Activated gamma-delta T cell treated with Interleukin-2 at 50 U/mL for 16 hours (primary cell): ENCODE results near the gene ZFAND2A.
"Not testable (repeated sequence)": the region's sequence is repeated elsewhere in the genome, so short reads cannot be mapped to it uniquely, and the experiment has no call there.

Experiments used
- DNase-seq: peaks from one replicate; pipeline ENCODE4 v3.0.0-alpha.2; 2020

The ZFAND2A gene

DNA sequence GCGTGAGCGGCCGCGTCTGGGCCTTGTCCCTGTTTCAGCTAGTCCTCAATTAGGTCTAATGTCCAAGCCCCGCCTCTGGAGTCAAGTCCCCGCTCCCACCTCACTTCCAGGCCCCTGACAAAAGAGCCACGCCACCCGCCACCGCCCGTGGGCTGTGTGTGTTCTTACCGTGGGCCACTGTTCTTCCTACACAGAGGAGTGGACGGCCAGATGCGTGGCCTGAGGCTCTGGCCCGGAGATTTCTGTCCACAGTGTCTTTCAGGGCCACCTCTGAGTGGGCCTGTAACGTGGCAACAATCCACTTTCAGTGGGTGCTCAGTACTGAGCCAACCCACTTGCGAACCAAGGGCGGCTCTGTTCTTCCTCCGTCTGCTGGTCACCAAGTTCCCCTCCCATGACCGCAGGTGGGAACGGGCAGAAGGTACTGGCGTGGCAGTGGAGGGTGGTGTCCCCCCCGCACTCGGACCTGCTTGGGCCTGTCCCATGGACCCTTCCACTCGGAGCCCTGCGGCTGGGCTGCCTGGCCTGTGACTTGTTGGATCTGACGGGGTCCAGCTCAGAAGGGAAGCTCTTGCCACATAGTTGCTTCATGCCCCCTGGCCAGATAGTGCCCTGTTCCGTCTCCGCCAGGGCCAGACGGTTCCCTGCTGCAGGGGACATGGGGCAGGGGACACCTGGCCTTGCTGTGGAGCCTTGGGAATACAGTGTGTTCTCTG lies 15.0 kb upstream of the ZFAND2A start:
- no peak for DNase-seq

- DNase-seq = no peak
Observed at GRCh38 chr7:1174002-1174401, 14.0 kb upstream of the ZFAND2A start.

DNA sequence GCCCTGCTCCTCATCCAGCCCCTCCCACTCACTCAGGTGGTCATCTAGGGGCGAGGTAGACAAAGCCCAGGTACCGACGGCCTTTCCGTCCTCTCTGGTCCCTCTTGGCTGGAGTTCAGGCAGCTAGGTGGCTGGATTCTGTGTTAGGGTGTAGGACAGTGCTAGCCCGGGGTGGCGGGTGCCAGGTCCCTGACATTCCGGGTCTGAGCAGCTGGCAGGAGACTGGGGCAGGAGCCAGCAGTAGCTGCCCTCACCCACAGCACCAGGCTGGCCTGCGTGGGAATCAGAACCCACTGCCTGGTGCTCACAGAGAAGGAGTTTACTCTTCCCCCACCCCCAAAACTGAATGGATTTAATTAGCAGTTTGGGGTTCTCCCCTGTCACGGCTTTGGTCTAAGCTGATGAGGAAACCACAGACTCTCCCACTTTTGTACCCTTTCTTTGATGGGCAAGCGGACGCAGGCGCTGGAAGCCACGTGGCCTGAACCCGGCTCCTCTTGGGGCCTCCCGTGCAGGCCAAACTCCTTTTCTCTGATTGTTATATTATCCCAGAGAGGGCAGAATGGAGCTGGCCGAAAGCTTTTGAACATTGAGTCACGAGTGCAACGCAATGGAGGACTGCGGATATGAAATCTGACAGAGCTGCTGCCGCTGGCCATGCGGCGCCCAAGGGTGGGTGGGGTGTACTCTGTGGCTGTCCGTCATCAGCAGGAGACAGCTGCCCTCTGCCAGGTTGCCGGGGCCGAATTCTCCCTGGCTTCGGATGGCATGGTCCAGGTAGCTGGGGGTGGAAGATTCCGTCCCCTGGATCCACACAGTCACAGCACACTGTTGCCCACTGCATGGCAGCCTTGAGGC lies 12.9 kb upstream of the ZFAND2A start:
- DNase-seq = no peak

DNA sequence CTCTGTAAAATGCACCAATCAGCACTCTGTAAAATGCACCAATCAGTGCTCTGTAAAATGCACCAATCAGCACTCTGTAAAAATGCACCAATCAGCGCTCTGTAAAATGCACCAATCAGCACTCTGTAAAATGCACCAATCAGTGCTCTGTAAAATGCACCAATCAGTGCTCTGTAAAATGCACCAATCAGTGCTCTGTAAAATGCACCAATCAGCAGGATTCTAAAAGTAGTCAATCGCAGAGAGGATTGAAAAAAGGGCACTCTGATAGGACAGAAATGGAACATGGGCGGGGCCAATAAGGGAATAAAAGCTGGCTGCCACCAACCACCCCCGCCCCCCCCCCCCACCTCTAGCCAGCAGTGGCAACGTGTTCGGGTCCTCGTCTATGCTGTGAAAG lies 11.5 kb upstream of the ZFAND2A start:
- not testable (repeated sequence) for DNase-seq

- DNase-seq = no peak
Observed at GRCh38 chr7:1170741-1171501, 10.9 kb upstream of the ZFAND2A start.

DNA sequence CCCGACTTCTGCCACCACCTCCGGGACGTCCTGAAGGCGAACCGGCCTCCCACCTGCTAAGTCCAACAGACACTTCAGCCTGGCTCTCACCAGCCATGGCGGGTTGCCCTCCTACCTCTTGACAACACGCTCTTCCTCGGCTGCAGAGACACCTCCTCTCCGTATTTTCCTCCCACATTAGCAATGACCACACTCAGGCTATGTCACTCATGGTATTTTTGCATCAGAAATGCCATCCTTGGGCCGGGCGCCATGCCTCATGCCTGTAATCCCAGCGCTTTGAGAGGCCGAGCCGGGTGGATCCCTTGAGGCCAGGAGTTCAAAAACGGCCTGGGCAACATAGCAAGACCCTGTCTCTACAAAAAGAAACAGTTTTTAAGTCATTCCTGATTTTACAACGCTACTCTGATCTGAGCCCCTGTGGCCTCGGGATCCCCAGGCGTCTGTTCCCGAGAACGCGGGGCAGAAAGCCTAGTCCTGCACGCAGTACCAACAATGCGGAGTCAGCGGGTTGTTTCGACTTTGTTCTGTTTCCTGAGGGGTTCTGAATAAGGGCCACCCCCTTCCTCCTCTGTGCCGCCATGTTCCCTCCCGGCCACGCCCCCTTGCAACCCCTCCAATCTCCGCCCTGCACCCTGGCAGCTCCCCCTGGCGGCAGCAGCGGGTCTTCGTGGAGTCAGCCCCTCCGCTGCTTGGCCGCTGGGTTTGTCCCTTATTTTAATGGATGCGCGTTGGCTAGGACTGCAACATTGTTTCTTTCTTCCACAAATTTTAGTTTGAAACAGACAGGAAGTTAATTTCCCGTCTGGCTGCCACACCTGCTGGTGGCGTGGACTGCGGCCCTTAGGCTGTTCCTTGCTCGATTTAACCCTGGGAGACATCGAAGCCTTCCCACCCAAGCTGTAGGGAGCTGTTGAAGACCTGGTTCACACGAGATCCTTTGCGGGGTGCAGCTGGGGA lies 9.7 kb upstream of the ZFAND2A start:
- DNase-seq = peak; percentile 94

DNA sequence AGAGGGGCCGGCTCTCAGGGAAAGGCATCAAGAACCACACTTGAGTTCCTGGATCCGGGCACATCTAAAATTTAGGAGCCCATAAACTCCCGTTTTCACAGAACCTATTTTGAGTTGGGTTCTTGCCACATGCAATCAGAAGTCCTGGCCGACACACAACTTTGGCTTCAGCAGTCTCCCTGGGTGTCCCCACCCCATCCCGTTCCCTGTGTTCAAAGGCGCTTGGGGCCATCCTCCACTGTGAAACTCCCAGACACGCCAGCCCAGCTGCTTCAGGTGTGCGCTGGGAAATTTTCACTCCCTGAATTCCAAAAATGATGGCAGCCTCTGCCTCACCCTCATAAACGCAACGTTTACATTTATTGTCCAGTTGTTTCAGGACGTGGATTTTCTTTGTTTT lies 8.4 kb upstream of the ZFAND2A start:
- DNase-seq = no peak

- no peak for DNase-seq
Observed at GRCh38 chr7:1164436-1164835, 4.4 kb upstream of the ZFAND2A start.

- no peak for DNase-seq
Observed at GRCh38 chr7:1163121-1163520, 3.1 kb upstream of the ZFAND2A start.

DNA sequence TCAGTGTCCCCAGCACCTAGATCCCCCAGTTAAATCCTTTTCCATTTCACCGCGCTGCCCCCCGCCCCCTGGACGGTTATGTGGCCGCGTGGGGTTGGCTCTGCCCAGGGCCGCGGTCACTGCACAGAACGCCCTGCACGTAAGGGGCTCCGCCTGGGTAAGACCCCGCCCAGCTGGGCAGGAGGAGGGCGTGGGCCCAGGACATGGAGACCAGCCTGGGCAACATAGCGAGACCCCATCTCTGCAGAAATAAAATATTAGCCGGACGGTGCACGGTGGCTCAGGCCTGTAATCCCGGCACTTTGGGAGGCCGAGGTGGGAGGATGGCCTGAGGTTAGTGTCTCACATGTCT lies 650 bp upstream of the ZFAND2A start:
- DNase-seq = no peak

DNA sequence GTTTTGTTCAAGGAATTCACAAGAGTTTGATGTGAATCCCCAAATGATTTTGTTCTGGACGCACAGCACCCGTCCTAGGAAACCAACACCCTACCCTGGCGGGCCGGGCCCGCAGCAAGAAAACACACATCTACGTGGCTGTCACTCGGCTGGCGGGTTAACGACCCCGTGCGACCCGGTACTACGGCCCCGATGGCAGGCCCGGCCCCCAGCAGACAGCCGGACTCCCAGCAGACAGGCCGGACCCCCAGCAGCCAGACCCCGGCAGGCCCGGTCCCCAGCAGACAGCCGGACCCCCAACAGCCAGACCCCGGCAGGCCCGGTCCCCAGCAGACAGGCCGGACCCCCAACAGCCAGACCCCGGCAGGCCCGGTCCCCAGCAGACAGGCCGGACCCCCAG lies 765 bp downstream of the ZFAND2A start:
- DNase-seq = not testable (repeated sequence)

GRCh38 chr7:1158203-1159126 lies 1.5 kb downstream of the ZFAND2A start:
- DNase-seq = no peak

GRCh38 chr7:1156782-1157535 lies 3.0 kb downstream of the ZFAND2A start:
- DNase-seq = no peak

GRCh38 chr7:1155818-1156781 lies 3.9 kb downstream of the ZFAND2A start:
- DNase-seq = not testable (repeated sequence)

GRCh38 chr7:1154172-1154739 lies 5.7 kb downstream of the ZFAND2A start:
- DNase-seq = no peak

GRCh38 chr7:1152492-1152891 lies 7.5 kb downstream of the ZFAND2A start:
- DNase-seq = no peak

DNA sequence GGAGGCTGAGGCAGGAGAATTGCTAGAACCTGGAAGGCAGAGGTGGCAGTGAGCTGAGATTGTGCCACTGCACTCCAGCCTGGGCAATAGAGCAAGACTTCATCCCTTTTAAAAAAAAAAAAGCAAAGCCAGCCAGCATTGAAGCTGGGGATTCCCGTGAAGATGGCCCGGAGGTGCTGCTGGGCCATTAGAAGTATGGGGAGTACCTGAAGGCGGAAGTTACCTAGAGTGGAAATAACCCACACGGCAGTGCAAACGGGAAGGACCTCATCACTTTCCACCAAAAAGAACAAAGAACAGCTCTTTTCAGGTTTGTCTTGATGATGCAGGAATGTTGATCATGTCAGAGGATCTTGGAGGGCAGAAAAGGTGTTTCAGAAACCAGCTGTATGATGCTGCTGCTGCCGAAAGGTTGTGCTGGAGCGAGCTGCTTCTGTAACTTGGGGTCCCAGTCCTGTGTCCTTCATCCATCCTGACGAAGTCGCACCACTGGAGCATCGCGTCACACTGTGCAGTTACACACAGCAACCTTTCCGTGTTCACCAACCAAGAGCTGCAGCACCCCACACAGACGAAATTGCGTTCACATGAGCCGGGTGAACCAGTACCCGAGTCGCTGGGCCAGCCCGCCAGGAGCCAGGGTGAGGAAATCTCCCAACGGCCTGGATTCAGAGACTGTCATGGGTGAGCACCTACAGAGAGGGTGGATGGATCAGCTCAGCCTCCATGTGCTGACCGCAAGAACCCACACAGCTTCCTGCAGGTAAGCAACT lies 8.2 kb downstream of the ZFAND2A start:
- no peak for DNase-seq

- DNase-seq = no peak
Observed at GRCh38 chr7:1151156-1151555, 8.8 kb downstream of the ZFAND2A start.
